EH (cell line): Measurements from ENCODE around the gene USH2A.

Experiments used
- DNase-seq: peaks from one replicate; pipeline ENCODE4 v3.0.0-alpha.2; 2015; ENCODE audit warnings: low read depth

The USH2A gene

DNA sequence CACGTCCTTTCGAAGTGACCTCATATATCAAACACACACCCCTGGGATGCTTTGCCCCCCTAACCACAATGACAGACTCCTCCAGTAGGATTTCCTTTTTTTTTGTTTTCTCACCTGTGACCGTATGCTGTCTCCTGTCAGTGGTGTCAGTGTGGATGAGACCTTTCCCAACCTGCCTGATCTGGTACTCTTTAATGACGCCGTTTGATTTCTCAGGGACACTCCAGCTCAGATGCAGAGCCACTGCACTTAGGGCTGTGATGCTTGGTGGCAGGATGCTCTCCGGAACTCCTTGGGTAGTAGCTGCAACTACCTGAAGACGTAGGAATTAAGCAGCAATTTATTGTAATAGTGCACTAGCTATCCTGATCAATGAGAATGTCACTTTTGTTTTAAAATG lies 643.5 kb downstream of the USH2A start:
- no peak for DNase-seq

DNA sequence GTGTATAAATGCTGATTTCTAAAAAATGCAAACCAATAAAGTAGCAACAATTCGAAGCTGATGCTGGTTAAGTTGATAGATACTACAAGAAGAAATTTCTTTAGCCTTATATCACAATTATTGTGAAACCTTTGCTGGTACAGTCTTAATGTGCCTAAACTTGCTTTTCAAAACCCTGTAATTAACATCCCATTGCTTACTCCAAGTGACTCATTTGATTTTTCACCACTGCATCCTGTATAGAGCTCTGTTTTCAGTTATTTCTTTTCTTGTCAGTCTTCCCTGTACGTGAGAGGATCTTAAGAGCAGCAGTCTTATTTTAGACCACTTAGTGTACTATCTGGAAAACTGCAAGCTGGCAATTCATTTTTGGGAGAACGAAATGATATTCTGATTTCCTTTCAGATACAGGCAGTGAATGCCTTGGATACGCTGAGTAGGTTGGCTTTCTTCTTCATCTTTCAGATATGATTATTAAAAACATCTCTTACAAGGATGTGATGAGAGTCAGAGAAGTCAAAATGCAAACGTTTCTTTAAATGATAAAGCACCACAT lies 645.8 kb downstream of the USH2A start:
- peak; percentile 67 for DNase-seq

DNA sequence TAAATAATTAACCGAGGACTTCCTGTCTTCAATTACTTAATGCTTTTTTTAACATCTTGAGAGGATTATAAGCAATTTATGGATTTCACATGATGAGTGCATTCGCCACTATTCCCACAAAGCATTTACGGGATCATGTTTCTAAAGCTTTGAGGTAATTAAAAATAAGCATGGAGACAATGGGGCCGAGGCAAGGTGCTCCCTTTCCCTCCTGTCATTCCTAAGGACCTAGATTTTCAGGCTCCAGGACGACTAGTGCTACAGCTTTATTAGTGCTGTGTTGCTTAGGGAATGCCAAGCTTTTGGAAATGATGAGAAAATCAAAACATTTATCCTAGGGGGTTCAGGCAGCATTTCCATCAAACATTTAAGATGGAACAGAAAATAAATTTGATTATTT lies 646.9 kb downstream of the USH2A start:
- DNase-seq = no peak

DNA sequence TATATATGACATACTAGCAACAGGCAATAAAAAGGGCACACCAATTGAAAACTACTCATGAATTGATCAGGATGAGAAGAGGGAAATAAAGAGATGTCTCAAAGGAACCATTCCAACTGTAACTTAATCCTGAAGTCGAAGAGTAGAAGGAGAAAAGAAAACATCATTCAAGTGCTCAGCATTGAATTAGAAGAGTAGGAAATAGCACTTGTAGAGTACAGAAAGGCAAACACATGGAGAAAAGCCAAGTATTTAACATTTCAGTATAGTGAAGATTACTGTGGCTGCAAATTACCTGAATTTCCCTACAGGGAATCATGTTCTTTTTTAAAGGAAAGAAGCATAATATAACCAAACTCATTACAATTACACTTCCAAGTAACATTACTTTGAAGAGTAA lies 651.1 kb downstream of the USH2A start:
- no peak for DNase-seq

DNA sequence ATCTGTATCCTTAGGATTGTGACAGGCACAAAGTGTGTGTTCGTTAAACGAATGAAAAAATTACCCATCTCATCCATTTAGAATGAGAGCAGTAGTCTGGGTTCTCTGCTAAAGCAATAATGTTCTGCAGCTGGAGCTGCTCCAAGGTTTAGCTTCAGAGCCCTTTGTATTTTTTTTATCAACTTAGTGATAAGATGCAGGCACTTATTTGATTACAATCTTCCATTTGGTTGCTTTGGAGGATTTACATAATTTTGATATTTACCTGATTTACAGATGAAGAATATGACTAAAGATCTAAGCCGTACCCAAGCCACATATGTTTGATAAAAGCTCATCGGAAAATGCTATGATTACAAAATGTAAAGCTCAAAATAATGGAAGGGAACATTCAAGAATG lies 654.9 kb downstream of the USH2A start:
- no peak for DNase-seq

DNA sequence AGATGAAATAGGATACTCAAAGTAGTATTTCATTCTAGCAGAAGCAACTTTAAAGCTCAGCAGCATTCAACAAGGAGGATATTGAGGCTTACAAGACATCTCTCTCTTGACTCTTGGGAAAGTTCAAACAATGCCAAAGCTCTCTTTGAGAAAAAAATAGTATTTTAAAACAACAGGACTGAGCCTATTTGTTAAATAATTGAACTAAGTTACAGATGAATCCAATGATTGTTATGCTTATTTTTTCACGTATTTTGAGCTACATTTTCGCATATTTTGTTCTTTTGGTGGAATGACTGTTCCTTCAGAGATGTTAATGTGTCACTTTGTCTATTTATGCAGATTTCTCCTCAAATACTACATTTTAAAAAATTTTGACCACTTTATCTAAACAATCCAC lies 655.5 kb downstream of the USH2A start:
- no peak for DNase-seq

DNA sequence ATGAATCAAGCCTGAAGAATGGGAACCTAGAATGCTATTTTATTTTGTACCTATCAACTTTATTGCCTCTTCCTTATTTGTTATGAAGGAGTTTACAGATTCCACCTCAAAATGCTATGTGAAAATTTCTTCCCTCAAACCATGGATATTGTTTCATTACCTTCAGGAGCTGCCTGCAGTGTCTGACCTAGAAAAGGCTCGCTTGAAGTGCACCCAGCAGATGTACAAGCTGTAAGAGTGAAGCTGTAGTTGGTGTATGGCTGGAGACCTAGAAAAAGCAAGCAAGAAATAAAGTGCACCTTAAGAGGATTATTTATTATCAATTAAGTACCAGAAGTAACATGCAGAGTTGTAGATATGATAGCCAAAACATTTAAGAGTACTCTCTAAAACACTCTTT lies 656.7 kb downstream of the USH2A start:
- no peak for DNase-seq

DNA sequence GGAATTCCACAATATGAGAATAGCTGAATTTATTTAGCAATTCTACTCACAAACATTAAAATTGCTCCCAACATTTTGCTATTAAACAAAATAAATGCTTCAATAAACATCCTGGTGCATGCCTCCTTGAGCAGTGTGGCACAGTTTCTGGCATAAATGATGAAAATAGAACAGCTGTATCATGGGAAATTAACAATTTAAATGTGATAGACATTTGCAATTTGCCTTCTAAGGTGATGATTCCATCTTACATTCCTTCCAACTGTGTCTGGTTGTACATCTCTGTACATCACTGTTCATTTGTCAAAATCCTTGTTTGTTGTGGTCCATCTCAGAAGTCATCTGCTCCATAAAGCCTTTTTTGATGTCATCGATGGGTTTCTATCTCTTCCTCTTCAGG lies 657.4 kb downstream of the USH2A start:
- DNase-seq = no peak

DNA sequence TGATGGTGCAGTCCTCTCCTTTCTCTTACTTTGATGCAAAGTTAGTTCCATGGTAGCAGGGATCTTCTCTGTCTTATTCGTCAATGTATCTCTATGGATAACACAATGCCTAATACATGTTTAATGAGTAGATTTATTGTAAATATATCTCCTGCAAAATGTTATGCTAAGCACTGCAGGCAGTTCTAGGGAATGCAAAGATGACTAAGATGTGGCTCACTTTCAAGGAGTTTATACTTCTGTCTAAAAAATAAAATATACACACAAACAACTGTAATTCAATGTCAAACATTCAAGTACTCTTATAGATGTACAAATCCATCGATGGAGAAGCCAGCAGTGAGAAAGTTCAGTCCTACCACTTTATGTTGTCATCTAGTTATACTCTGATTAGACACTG lies 661.8 kb downstream of the USH2A start:
- no peak for DNase-seq

DNA sequence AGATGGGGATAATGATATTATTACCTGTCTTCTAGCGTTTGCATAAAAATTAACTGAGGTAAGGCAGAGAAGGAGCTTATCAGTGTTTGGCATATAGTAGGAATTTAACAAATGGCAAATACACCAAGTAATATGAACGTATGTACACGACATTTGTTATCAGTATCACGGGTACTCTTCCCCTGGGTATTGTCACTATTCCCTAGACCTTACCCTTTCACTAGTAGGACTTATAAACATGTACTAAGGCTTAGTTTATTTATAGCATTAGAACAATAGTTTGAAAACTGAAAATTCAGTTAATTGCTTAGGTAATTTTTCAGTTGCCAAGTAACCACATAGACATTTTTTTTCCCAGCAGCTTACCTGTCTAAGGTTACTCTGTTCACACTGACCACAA lies 669.1 kb downstream of the USH2A start:
- DNase-seq = no peak

DNA sequence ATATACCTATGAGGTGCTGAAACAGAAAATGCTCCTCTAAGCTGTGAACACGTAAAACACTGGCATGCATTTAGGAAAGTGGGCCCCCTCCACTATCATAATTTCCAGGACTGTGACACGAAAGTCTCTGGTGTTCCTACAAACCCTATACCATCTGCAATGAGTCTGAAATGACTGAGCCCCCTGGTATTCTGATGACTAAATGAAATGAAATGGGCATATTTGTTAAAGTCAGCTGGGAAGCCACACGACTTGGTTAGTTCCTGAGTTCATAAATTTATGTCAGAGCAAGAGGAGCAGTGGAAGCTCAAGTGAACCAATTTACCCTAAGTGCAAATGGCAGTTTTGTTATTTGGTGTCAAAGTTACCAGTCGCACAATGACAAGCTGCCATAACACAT lies 673.8 kb downstream of the USH2A start:
- DNase-seq = peak; percentile 93

DNA sequence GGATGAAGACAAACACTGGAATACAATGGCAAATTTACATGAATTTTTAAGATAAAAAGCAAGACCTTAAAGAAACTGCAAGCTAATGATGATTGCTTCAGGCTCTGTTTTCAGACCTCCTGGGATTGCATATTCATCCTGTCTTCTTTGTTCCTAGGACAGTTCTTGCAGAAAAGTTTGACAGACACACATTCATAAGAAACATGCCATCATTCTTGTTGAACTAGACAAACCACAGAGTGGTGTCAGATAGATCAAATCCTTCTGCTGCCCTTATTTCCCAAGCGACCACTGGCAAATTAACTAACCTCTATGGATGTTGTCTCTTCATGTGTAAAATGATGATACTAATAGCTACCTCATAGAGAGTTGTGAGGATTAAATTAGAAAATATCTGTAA lies 674.8 kb downstream of the USH2A start:
- DNase-seq = peak; percentile 10

DNA sequence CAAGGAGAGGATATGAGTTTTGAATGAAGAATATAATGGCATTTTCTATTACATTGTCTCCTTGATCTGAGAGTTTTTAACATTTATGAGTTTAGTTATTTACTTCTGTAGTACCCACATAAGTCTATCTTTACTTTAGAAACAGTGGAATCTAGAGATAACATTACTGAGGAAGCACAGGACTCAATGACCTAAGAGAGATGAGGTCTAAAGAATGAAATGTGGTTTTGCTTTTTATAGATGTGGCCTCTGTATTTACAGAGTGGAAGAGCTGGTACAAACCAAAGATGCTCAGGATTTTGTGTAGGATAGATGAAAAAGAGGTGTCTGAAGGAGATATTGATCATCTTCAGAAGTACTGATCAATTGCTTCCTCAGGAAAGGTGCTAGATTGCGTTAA lies 678.8 kb downstream of the USH2A start:
- DNase-seq = peak; percentile 73

DNA sequence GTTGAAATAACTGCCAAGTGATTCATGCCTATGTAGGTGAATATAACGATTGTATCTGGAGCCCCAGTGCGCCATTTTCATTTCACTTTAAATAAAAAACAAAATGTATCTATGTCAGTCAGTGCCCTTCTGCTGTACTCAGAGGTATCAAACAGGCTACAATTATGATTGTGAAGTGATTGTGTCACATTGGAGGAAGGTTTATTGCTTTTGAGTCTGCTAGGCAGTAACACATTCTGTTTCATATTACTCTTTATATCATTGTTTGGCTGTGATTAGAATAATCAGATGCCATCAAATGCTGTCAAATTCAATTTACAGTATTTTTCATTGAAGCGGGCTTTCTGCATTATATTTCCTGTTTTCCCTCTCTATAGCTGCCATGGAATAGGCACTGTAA lies 684.2 kb downstream of the USH2A start:
- DNase-seq = no peak

DNA sequence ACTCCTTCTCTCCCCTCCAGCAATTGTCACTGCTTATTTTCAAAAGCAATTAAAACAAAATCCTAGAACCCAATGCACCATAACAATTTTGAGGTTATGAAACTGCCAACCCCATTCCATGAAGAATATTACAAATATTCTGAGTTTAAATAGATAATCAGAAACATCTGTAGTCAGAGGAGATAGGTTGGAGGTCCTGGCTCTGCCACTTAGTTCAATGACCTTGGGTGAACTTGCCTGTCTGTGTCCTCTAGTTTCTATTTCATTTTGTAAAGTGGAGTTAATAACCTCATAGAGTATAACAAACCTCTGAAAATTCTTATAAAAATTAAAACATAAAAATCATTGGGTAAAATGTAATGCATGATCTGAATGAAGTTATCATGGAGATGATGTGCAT lies 691.5 kb downstream of the USH2A start:
- peak; percentile 39 for DNase-seq

DNA sequence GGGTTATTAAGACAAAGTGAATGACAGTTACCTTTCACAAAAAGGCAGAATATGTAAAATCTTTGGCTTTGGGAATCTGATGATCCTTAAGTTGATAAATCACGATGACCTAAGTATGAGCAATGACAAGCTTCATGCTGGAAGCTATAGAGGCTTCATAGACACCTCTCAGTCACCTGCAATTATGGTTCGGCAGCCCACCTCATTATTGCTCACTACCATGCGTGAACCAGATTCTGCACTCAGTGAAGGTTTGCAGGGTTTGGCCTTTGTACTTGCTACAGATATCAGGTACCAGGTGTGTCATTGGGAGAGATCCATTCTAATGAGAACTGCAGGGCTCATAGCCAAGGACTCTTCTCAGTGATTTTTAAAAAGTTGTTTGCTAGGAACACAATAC lies 692.6 kb downstream of the USH2A start:
- DNase-seq = no peak

DNA sequence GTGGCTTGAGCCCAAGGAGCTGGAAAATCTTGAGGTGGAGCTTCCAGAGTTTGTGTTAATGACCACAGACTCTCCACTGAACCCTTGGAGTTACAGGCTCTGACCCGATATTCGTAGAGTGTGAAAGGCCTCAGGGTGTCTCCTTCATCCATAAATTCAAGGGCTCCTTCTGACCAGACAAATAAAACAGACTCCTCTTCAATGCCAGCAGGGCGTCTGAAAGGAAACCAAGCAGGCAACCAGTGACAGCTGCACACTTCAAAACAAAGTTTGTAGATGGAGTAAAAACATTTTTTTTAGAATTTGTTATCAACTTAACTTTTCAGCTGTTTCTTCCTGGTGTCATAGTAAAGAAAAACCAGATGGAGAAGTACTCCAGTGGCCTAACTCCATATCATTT lies 695.1 kb downstream of the USH2A start:
- peak; percentile 12 for DNase-seq

DNA sequence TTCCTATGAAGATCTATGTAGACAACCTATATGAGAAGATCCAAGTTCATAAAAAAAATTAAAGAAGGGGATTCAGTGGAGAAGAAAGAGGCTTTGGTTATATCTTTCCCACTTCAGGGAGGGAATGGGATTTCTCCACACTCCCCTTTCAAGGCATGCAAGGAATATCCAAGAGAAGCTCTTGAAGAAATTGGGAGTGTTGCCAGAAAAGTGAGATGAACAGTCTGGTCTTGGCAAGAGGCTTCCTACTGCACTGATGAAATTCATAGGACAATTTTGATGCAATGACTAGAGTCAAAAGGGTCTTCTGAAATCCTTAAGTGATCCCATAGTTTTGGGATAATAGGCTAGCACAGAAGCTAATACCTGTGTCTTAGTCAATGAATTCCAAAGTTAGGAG lies 703.1 kb downstream of the USH2A start:
- DNase-seq = peak; percentile 29

DNA sequence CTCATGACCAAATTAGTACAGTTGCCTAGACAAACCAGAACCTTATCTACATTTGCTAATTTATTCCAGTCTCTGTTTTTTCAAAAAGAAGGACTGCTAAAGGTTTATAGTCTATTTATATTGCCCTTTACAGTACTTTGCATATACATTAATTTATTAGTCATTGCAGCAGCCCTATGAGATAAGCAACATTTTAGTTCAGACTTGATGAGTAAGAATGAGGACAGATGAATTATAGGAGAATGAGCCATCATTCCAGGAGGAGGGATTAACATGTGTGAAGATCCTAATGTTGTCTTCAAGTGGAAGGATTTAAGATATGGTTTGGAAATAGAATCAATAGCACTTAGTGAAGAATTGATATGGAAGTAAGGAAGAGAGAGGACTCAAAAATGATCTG lies 703.7 kb downstream of the USH2A start:
- peak; percentile 63 for DNase-seq

DNA sequence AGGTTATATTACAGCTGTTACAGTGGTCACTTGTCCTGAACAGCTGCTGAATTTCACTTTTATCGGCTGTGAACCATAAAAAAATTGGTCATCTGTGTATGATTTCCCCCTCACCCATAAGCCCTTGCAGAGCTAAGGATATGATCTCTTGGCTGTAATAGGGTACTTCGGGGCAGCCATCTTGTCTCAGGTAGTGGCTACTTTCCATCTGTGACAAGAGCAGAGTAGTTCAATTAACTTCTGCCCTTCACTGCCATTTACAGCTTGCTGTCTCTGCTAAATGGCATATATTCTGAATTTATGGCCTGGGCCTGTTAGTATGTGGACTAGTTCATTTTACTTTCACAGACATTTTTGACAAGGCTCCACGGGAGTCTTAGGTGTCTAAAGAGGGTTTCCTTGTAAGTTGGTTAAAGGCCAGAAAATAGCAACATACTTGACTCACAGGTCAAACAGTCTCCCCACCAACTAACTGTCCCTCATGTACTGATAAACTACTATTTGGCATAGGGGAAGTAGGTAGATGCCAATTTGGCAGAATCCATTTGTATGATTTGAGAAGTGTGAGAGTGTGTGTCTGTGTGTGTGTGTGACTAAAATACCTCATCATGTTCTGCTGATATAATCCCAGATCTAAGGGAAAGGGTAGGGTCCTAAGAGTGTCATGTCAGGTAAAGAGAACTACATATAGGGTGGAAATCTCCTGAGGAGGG lies 704.5 kb downstream of the USH2A start:
- peak; percentile 28 for DNase-seq

DNA sequence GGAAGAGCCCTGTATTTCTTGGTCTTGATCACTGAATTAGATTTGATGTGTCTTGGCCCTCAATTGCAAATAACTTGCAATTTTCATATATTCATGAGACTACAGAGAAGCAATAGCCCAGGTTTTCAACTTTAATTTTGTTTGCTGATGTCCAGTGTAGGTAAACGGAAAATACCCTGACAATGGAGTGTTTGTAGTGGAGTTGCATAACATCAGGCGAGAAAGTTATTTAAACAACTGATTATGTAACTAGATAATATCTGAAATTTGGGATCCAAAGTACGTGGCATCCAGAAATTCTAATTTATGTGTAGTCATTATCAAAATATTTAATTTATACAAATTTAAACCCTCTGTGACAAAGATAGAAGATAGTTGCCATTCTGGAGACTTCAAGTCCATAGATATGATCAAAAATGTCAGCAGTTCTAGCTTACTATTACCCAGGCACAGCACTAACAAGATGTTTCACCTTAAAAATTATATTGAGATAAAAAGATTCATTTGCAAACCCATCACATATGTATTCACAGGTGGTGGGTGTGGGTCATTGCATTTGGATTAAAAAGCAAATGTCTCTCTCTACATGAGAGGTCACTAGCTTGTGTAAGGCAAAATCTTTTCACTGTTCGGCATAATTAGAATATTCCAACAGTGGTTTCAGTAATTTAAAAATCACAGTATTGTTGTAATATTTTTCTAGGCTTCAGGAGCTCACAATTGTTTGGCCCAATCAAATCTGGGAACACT lies 705.4 kb downstream of the USH2A start:
- DNase-seq = no peak

DNA sequence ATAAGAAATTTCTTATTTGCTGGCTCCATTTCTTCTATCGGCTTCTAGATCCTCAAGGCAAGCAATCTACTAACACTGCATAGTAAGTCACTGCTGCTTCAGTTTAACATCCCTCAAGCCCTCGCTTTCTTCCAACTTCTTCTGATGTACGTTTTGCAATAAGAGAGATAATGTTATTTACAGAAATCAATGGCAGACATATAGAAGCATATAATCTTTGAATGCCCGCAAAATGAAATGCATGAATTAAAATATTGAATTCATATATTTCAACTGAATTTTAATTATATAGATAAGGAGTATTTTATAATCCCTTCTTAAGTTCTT lies 712.4 kb downstream of the USH2A start:
- no peak for DNase-seq

DNA sequence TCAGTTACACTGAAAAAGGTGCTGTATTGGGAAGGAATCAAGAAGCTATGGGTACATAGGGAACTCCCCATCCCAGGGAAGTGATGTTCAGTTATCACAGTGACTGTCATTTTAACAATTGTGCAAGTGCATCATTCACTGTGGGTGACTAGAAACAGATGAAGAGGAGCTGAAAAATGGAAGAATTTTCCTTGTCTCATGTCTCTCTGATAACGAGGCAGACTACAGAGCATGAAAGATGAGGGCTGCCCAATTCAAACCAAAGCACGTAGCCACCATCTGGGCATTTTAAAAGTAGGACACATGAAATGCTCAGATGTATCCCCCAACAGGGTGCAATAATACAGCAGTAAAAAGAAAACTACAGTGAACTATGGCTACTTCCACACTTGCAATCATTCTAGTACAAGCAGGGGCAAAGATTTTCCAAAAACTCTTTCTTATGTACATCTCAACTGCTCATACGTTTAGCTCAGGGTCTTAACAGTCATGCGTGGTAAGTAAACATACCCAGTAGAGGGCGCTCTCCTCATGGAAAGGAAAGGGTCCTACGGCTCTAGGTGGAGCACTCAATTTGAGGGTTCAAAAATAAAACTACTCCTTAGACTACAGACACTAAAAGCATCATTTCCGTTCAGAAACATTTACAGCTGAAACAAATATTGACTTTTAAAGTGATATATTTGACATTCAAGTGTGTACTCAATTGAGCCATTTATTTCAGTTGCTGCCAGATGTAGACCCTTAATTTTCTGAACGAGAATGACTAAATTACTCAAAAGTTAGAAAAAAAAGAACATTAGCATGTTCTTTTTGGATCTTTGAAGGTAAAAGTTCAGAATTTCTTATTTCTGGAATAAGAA lies 713.0 kb downstream of the USH2A start:
- DNase-seq = peak; percentile 68
